ENCODE results near the gene HCRTR1. TPM values are rescaled to one million over a fixed set of nuclear protein-coding genes. Genes with fewer than 3 reads are reported as not detected.

HCRTR1 gene
- total and polyA plus RNA-seq, 2 of the 8 experiments (the other 6 are each of a cell fraction or from before 2014, with no cell fraction given) = 0.35 to 0.39 TPM

GRCh38 chr1:31586376-31587327 is 30.8 kb upstream of the HCRTR1 start:
- POLR2A ChIA-PET (ENCODE audit: partially characterized antibody) = interaction anchor here (0.5 to 1.2 kb wide), 3 partner anchors 22 to 459 kb away, joined by 3 to 5 read pairs (median 4); partner anchors contain the start of gene PEF1
- Histone ChIP-seq H3K4ac (replicated peaks; ENCODE audit: insufficient read length, low read depth, low read length) (no peak overlapping the region), H3K79me1 (ENCODE audit: low read depth, low read length) (no peaks in the 10 kb centered on the region), H3K56ac (replicated peaks; ENCODE audit: insufficient read length, low read depth, low read length) (no peak overlapping the region), H4K20me1 (replicated peaks in 1 of 2; ENCODE audit: control insufficient read depth in 1 of 2, insufficient read depth in 2 of 2, low read length in 2 of 2) (no peaks in the 10 kb centered on the region), H3K4me2 (ENCODE audit: insufficient read depth in 1 of 2, low read depth in 2 of 2, low read length in 2 of 2) (peak overlapping the region in 1 of 2 experiments; percentile 43; a peak in 3 of 4 replicates), H3K27ac (ENCODE audit: low read depth, low read length) (no peak overlapping the region), H2AFZ (ENCODE audit: low read length) (no peak overlapping the region), H3K9ac (replicated peaks in 1 of 4; ENCODE audit: extremely low read depth in 1 of 4, low read depth in 3 of 4, low read length in 3 of 4) (no peak overlapping the region), H2BK120ac (replicated peaks; ENCODE audit: low read depth, low read length) (no peak overlapping the region), H3K14ac (ENCODE audit: insufficient read length) (no peak overlapping the region), H3K27me3 (replicated peaks in 1 of 4; ENCODE audit: control insufficient read depth in 3 of 4, extremely low read depth in 1 of 4, insufficient read depth in 3 of 4, low read length in 3 of 4) (peaks cover 0 to 12% (median 5%) of the 10 kb centered on the region in 4 experiments; a peak in 4 of 7 replicates), H3K18ac (ENCODE audit: extremely low read depth, low read length) (no peak overlapping the region; the same call in none of the 2 replicates), H3K9me3 (ENCODE audit: insufficient read depth in 2 of 2, low read depth in 1 of 2, low read length in 1 of 2) (no peaks in the 10 kb centered on the region), H4K91ac (replicated peaks; ENCODE audit: insufficient read length, low read length) (no peak overlapping the region), H4K5ac (ENCODE audit: insufficient read length, low read depth, low read length) (no peak overlapping the region), H2AK5ac (ENCODE audit: low read depth, low read length) (no peak overlapping the region), H3K36me3 (ENCODE audit: control insufficient read depth in 2 of 4, insufficient read depth in 4 of 4, low read length in 3 of 4) (no peaks in the 10 kb centered on the region), H3K79me2 (ENCODE audit: control insufficient read depth in 1 of 2, insufficient read depth in 2 of 2, low read length in 2 of 2) (no peaks in the 10 kb centered on the region), H4K8ac (ENCODE audit: extremely low read depth, insufficient read depth, low read length) (peak overlapping the region; percentile 38; the same call in 1 of the 2 replicates), H3K4me1 (replicated peaks in 1 of 4; ENCODE audit: control insufficient read depth in 3 of 4, insufficient read depth in 4 of 4, low read length in 3 of 4) (peaks cover 2 to 16% (median 13%) of the 10 kb centered on the region in 4 experiments), H2BK5ac (ENCODE audit: low read depth, low read length) (no peak overlapping the region), H2BK20ac (ENCODE audit: low read length) (no peak overlapping the region), H2BK15ac (ENCODE audit: low read length) (no peak overlapping the region), H3K4me3 (ENCODE audit: extremely low read depth in 1 of 4, insufficient read depth in 2 of 4, low read depth in 3 of 4, low read length in 4 of 4) (peak overlapping the region in 1 of 4 experiments; percentile 44; a peak in 2 of 8 replicates), H3K23me2 (ENCODE audit: low read depth, low read length) (no peaks in the 10 kb centered on the region; the same call in 1 of the 2 replicates), H3K23ac (ENCODE audit: insufficient read length) (no peak overlapping the region), H2BK12ac (ENCODE audit: low read depth, low read length) (no peak overlapping the region)
- TF ChIP-seq SIRT6 (IDR thresholded peaks at IDR 0.05; ENCODE audit: low read length) (no peak), TEAD4 (IDR thresholded peaks at IDR 0.05; ENCODE audit: low read depth, low read length) (no peak), HDAC6 (IDR thresholded peaks at IDR 0.05; ENCODE audit: low read depth, low read length) (no peak), USF2 (IDR thresholded peaks at IDR 0.05; ENCODE audit: low read length) (no peak), SP4 (IDR thresholded peaks at IDR 0.05; ENCODE audit: low read length) (no peak), CREB1 (IDR thresholded peaks at IDR 0.05) (peak; percentile 58; the same call in 1 of the 2 replicates)
- TF ChIP-seq, protein P1, sequence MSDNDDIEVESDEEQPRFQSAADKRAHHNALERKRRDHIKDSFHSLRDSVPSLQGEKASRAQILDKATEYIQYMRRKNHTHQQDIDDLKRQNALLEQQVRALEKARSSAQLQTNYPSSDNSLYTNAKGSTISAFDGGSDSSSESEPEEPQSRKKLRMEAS (IDR thresholded peaks at IDR 0.05) = peak; percentile 69
- 53% methylated on average over 36 of the region's 47 CpGs; no CpG with 5 or more reads in 1 of the 2 experiments for WGBS, 2 experiments (ENCODE audit: extremely low coverage in 1 of 2, insufficient coverage in 1 of 2, insufficient read length in 1 of 2, insufficient replicate concordance in 2 of 2, low coverage in 1 of 2, low lambda C conversion rate in 2 of 2, missing lambda C conversion rate in 1 of 2)
- CTCF ChIA-PET (ENCODE audit: partially characterized antibody) = interaction anchor here (0.8 to 4.2 kb wide), 9 partner anchors 9 to 54 kb away, joined by 3 to 43 read pairs (median 6); no protein-coding TSS in a partner anchor
- DNase-seq (ENCODE audit: low read depth in 1 of 2, low spot score in 2 of 2) = peak in 1 of 2 experiments; percentile 50
- FAIRE-seq = no peak
